Measurements from ENCODE around the gene ZNF580.

- TF ChIP-seq CTCF (IDR thresholded peaks at IDR 0.05) (no peak), POLR2A (IDR thresholded peaks at IDR 0.05) (no peak)
Measured at GRCh38 chr19:55643887-55644176, 3.0 kb downstream of the ZNF580 start.
